Fibroblast of pulmonary artery (primary cell): ENCODE measurements around the gene CFTR.

ENCODE experiments used
- DNase-seq: peaks from one replicate; pipeline ENCODE4 v3.0.0-alpha.2; 2010; ENCODE audit warnings: low read depth
- H3K4me3 ChIP-seq: replicated peaks from 2 replicates; pipeline ENCODE4 v1.5.1; 2011; ENCODE audit warnings: low read depth, mild to moderate bottlenecking, control low read depth, low read length, moderate library complexity
- CTCF ChIP-seq: IDR thresholded peaks from 2 replicates; pipeline ENCODE4 v1.5.1; 2011; ENCODE audit warnings: mild to moderate bottlenecking, control low read depth, low read length, inconsistent platforms; ENCODE audit errors: missing control alignments

Gene CFTR

GRCh38 chr7:117572856-117573620 lies 93.2 kb downstream of the CFTR start:
- no peak overlapping the region for H3K4me3 ChIP-seq
- no peak for DNase-seq
- no peak for TF ChIP-seq CTCF

- H3K4me3 ChIP-seq, result no peak overlapping the region
- no peak for DNase-seq
- TF ChIP-seq CTCF, result no peak
These were observed 101.6 kb downstream of the CFTR start for GRCh38 chr7:117581424-117581823.

- DNase-seq, result peak; percentile 99
- TF ChIP-seq CTCF, result no peak
- H3K4me3 ChIP-seq, result no peak overlapping the region
These were observed 102.4 kb downstream of the CFTR start for GRCh38 chr7:117582219-117582704.

- no peak for DNase-seq
- no peak overlapping the region for H3K4me3 ChIP-seq
- TF ChIP-seq CTCF, result no peak
These were observed 108.1 kb downstream of the CFTR start for GRCh38 chr7:117587931-117588330.

- TF ChIP-seq CTCF, result no peak
- peak; percentile 62 for DNase-seq
- H3K4me3 ChIP-seq, result no peak overlapping the region
These were observed 108.5 kb downstream of the CFTR start for GRCh38 chr7:117588352-117588794.

GRCh38 chr7:117590191-117590590 lies 110.4 kb downstream of the CFTR start:
- TF ChIP-seq CTCF, result no peak
- no peak for DNase-seq
- no peak overlapping the region for H3K4me3 ChIP-seq

GRCh38 chr7:117592011-117592635 lies 112.3 kb downstream of the CFTR start:
- no peak overlapping the region for H3K4me3 ChIP-seq
- DNase-seq, result no peak
- TF ChIP-seq CTCF, result no peak
